Neuronal stem cell (in vitro differentiated cells): ENCODE results near the gene ACSF3.

Experiments
- DNase-seq: peaks from one replicate; pipeline ENCODE4 v3.0.0-alpha.2; 2013; ENCODE audit warnings: low spot score
- H2AFZ ChIP-seq: one replicate; pipeline ENCODE4 v1.6.1; 2013; ENCODE audit warnings: mild to moderate bottlenecking, low read length, inconsistent platforms
- H2AK5ac ChIP-seq: 2 replicates; pipeline ENCODE4 v1.6.1; 2013; ENCODE audit warnings: low read depth, mild to moderate bottlenecking, inconsistent platforms, low read length, moderate library complexity, mixed read lengths
- H2BK120ac ChIP-seq: 2 replicates; pipeline ENCODE4 v1.6.1; 2013; ENCODE audit warnings: low read depth, mild to moderate bottlenecking, inconsistent platforms, low read length, moderate library complexity, mixed read lengths
- H2BK12ac ChIP-seq: one replicate; pipeline ENCODE4 v1.6.1; 2013; ENCODE audit warnings: low read length, inconsistent platforms
- H2BK15ac ChIP-seq: 2 replicates; pipeline ENCODE4 v1.6.1; 2013; ENCODE audit warnings: mild to moderate bottlenecking, low read length, inconsistent platforms, mixed read lengths
- H2BK5ac ChIP-seq: one replicate; pipeline ENCODE4 v1.6.1; 2013; ENCODE audit warnings: inconsistent platforms, mild to moderate bottlenecking, low read length, moderate library complexity
- H3K14ac ChIP-seq: one replicate; pipeline ENCODE4 v1.6.1; 2013; ENCODE audit warnings: low read length, inconsistent platforms
- H3K18ac ChIP-seq: 2 replicates; pipeline ENCODE4 v1.6.1; 2013; ENCODE audit warnings: low read length, inconsistent platforms
- H3K23ac ChIP-seq: 2 replicates; pipeline ENCODE4 v1.6.1; 2013; ENCODE audit warnings: low read depth, mild to moderate bottlenecking, mixed read lengths, low read length, inconsistent platforms; ENCODE audit not compliant: poor library complexity
- H3K27ac ChIP-seq: replicated peaks from 3 replicates; pipeline ENCODE4 v1.5.1; 2013; ENCODE audit warnings: low read length, inconsistent platforms
- H3K27me3 ChIP-seq, 3 experiments: 2 replicates each; pipeline ENCODE4 v1.6.1; 2013; ENCODE audit warnings: low read length in 3 of 3, mild to moderate bottlenecking in 2 of 3, inconsistent platforms in 1 of 3, low read depth in 1 of 3, mixed read lengths in 1 of 3, moderate library complexity in 1 of 3; ENCODE audit not compliant: control insufficient read depth in 3 of 3, insufficient read depth in 3 of 3
- H3K36me3 ChIP-seq, 2 donors: replicated peaks in 1 of 2; 2 replicates each; pipeline ENCODE4 v1.6.1; 2013; ENCODE audit warnings: low read length in 2 of 2; ENCODE audit not compliant: control insufficient read depth in 2 of 2, insufficient read depth in 2 of 2
- H3K4ac ChIP-seq: 2 replicates; pipeline ENCODE4 v1.6.1; 2013; ENCODE audit warnings: inconsistent platforms, mild to moderate bottlenecking, low read length, moderate library complexity
- H3K4me1 ChIP-seq, 2 donors: 1 replicate in 1 of 2; 2 replicates in 1 of 2; pipeline ENCODE4 v1.6.1; 2013; ENCODE audit warnings: low read length in 2 of 2, low read depth in 1 of 2; ENCODE audit not compliant: control insufficient read depth in 2 of 2, insufficient read depth in 1 of 2
- H3K4me2 ChIP-seq: one replicate; pipeline ENCODE4 v1.6.1; 2013; ENCODE audit warnings: mild to moderate bottlenecking, low read length, inconsistent platforms; ENCODE audit not compliant: insufficient read depth, poor library complexity, severe bottlenecking
- H3K4me3 ChIP-seq, 2 donors: 2 replicates each; pipeline ENCODE4 v1.5.1; 2013; ENCODE audit warnings: low read length in 2 of 2, mild to moderate bottlenecking in 2 of 2, inconsistent platforms in 1 of 2, moderate library complexity in 1 of 2
- H3K79me1 ChIP-seq: one replicate; pipeline ENCODE4 v1.6.1; 2013; ENCODE audit warnings: low read depth, mild to moderate bottlenecking, inconsistent platforms, low read length, moderate library complexity
- H3K9ac ChIP-seq: one replicate; pipeline ENCODE4 v1.6.1; 2013; ENCODE audit warnings: mild to moderate bottlenecking, low read depth, low read length, inconsistent platforms; ENCODE audit not compliant: poor library complexity
- H3K9me3 ChIP-seq, 2 donors: replicated peaks in 1 of 2; 2 replicates each; pipeline versions ENCODE3 to v1.6.1; 2013; ENCODE audit warnings: low read length in 2 of 2, mild to moderate bottlenecking in 2 of 2, inconsistent platforms in 1 of 2, low read depth in 1 of 2, mixed read lengths in 1 of 2, moderate library complexity in 1 of 2; ENCODE audit not compliant: control insufficient read depth in 2 of 2, insufficient read depth in 1 of 2
- H4K8ac ChIP-seq: one replicate; pipeline ENCODE4 v1.6.1; 2013; ENCODE audit warnings: low read depth, mild to moderate bottlenecking, inconsistent platforms, low read length, moderate library complexity
- H4K91ac ChIP-seq: one replicate; pipeline ENCODE4 v1.6.1; 2013; ENCODE audit warnings: low read length, low read depth, mild to moderate bottlenecking, inconsistent platforms; ENCODE audit not compliant: poor library complexity
- WGBS, 2 donors: extraction: QIAGEN DNeasy Blood & Tissue Kit; methylation state at CpG; one replicate each; pipeline ENCODE4 v1.1.7; 2013; ENCODE audit warnings: missing lambda C conversion rate in 2 of 2, mixed read lengths in 1 of 2; ENCODE audit not compliant: insufficient read length in 2 of 2, insufficient replicate concordance in 1 of 2; ENCODE audit errors: extremely low coverage in 2 of 2; 5-methylcytosine and 5-hydroxymethylcytosine counted together

Gene ACSF3

GRCh38 chr16:89114159-89114981 is 20.7 kb downstream of the ACSF3 start:
- DNase-seq, result peak; percentile 48
- no CpG with 5 or more reads among the region's 33 CpGs for WGBS, 2 donors

GRCh38 chr16:89115216-89115861 is 21.7 kb downstream of the ACSF3 start:
- Histone ChIP-seq H2BK15ac (no peak overlapping the region), H4K91ac (no peak overlapping the region), H2BK120ac (no peak overlapping the region), H2BK5ac (peak overlapping the region; percentile 98), H3K79me1 (peaks cover 7% of the 10 kb centered on the region), H3K27ac (no peak overlapping the region), H3K18ac (peak overlapping the region; percentile 22), H2AK5ac (no peak overlapping the region), H3K36me3 (peaks cover 48 to 77% of the 10 kb centered on the region in 2 donors), H3K14ac (no peak overlapping the region), H4K8ac (no peak overlapping the region), H3K4me2 (no peak overlapping the region), H3K4me1 (peaks cover 6 to 16% of the 10 kb centered on the region in 2 donors), H3K9me3 (peaks cover 0 to under 1% of the 10 kb centered on the region in 2 donors), H3K27me3 (no peaks in the 10 kb centered on the region), H3K23ac (no peak overlapping the region), H3K4ac (no peak overlapping the region), H3K4me3 (no peak overlapping the region), H2AFZ (no peak overlapping the region), H3K9ac (no peak overlapping the region), H2BK12ac (no peak overlapping the region)
- WGBS, 2 donors, result no CpG with 5 or more reads among the region's 25 CpGs
- DNase-seq, result no peak

More at GRCh38 chr16:89114159-89114981, 20.7 kb downstream of the ACSF3 start:
- H2AK5ac ChIP-seq, result peak overlapping the region; percentile 90
- peak overlapping the region; percentile 98 for H2BK5ac ChIP-seq
- peak overlapping the region; percentile 12 for H3K4me2 ChIP-seq
- peaks cover 6 to 16% of the 10 kb centered on the region in 2 donors for H3K4me1 ChIP-seq
- peaks cover 0 to 4% of the 10 kb centered on the region in 2 donors for H3K9me3 ChIP-seq
- H3K18ac ChIP-seq, result peak overlapping the region; percentile 99
- peak overlapping the region; percentile 100 for H2BK12ac ChIP-seq
- H2AFZ ChIP-seq, result no peak overlapping the region
- H3K27me3 ChIP-seq, result no peaks in the 10 kb centered on the region
- H3K36me3 ChIP-seq, result peaks cover 41 to 76% of the 10 kb centered on the region in 2 donors
- H4K91ac ChIP-seq, result no peak overlapping the region
- H3K23ac ChIP-seq, result peak overlapping the region; percentile 98
- H3K79me1 ChIP-seq, result peaks cover 3% of the 10 kb centered on the region
- H2BK120ac ChIP-seq, result no peak overlapping the region
- H3K27ac ChIP-seq, result peak overlapping the region; percentile 52
- H3K9ac ChIP-seq, result peak overlapping the region; percentile 38
- peak overlapping the region; percentile 78 for H2BK15ac ChIP-seq
- peak overlapping the region; percentile 75 for H3K14ac ChIP-seq
- H3K4ac ChIP-seq, result peak overlapping the region; percentile 95
- H3K4me3 ChIP-seq, result no peak overlapping the region
- peak overlapping the region; percentile 65 for H4K8ac ChIP-seq

- Histone ChIP-seq H4K8ac (peak overlapping the region; percentile 43), H3K4me3 (no peak overlapping the region), H3K9ac (peak overlapping the region; percentile 44), H3K4me1 (peaks cover 6 to 16% of the 10 kb centered on the region in 2 donors), H3K4me2 (no peak overlapping the region), H2AK5ac (no peak overlapping the region), H3K23ac (peak overlapping the region; percentile 97), H2BK5ac (peak overlapping the region; percentile 39), H2BK12ac (peak overlapping the region; percentile 58), H3K14ac (peak overlapping the region; percentile 56), H2BK120ac (peak overlapping the region; percentile 18), H2BK15ac (no peak overlapping the region), H3K4ac (no peak overlapping the region), H2AFZ (no peak overlapping the region), H3K36me3 (peaks cover 47 to 77% of the 10 kb centered on the region in 2 donors), H4K91ac (no peak overlapping the region), H3K18ac (peak overlapping the region; percentile 17), H3K9me3 (no peaks in the 10 kb centered on the region), H3K27me3 (no peaks in the 10 kb centered on the region), H3K79me1 (peaks cover 10% of the 10 kb centered on the region), H3K27ac (no peak overlapping the region)
- no peak for DNase-seq
- WGBS, 2 donors, result no CpG with 5 or more reads among the region's 29 CpGs
These were observed 22.9 kb downstream of the ACSF3 start for GRCh38 chr16:89116341-89117226.
